NT2/D1 (cell line): ENCODE measurements around the gene SOX5.

Experiments used
- SUZ12 ChIP-seq: IDR thresholded peaks from 2 replicates; pipeline ENCODE4 v1.6.1; 2011; ENCODE audit not compliant: insufficient read length, insufficient read depth; ENCODE audit errors: extremely low read depth
- YY1 ChIP-seq: IDR thresholded peaks from 2 replicates; pipeline ENCODE4 v1.6.1; 2011; ENCODE audit not compliant: insufficient read length, insufficient read depth
- ZNF274 ChIP-seq: IDR thresholded peaks from 2 replicates; pipeline ENCODE4 v1.6.1; 2011; ENCODE audit warnings: mild to moderate bottlenecking, low read depth, low read length

DNA sequence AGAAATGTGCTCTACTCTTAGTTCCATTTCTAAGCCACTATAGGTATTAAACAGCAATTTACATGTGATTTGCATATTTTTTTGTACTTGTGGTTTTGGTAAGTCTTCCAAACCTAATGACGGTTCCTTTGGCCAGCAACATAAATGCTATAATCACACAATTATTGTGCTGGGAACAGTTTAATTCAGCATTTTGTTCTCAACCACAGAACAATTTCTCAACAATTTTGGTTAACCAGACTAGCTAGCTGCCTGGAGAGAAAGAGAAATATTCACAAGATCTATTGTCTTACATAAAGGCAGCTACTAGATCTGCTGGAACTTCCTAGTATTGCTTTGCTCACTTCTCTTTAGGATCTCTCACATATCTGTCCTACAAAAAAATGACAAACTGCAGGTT is 265.3 kb downstream of the SOX5 start:
- TF ChIP-seq ZNF274 (no peak), SUZ12 (no peak), YY1 (no peak)
